Vagina (tissue), 2 donors: ENCODE data around the gene TGFB2.

Source experiments
- POLR2A ChIP-seq, 2 donors: fragments of 450-650 bp; IDR thresholded peaks; one replicate each; pipeline ENCODE4 v1.6.1; 2017; ENCODE audit warnings: antibody characterized with exemption in 2 of 2, mild to moderate bottlenecking in 2 of 2, moderate library complexity in 2 of 2
- POLR2AphosphoS5 ChIP-seq, 2 donors: sonication (generic); formaldehyde crosslinking; IDR thresholded peaks; one replicate each; pipeline ENCODE4 v1.9.0; 2017; ENCODE audit warnings: antibody characterized with exemption in 2 of 2, mild to moderate bottlenecking in 2 of 2, low read depth in 1 of 2; ENCODE audit not compliant: insufficient read depth in 1 of 2
- TF ChIP-seq, protein P1 (sequence below), 3 experiments: fragments of 450-650 bp in 2 of 3; fragments of 200-600 bp in 1 of 3; sonication (generic) in 1 of 3; IDR thresholded peaks; one replicate each; pipeline ENCODE4 v1.5.1; 2017 to 2019; ENCODE audit warnings: antibody characterized with exemption in 3 of 3, mild to moderate bottlenecking in 2 of 3, moderate library complexity in 2 of 3

GRCh38 chr1:218429301-218429700 lies 84.2 kb downstream of the TGFB2 start:
- TF ChIP-seq, protein P1, sequence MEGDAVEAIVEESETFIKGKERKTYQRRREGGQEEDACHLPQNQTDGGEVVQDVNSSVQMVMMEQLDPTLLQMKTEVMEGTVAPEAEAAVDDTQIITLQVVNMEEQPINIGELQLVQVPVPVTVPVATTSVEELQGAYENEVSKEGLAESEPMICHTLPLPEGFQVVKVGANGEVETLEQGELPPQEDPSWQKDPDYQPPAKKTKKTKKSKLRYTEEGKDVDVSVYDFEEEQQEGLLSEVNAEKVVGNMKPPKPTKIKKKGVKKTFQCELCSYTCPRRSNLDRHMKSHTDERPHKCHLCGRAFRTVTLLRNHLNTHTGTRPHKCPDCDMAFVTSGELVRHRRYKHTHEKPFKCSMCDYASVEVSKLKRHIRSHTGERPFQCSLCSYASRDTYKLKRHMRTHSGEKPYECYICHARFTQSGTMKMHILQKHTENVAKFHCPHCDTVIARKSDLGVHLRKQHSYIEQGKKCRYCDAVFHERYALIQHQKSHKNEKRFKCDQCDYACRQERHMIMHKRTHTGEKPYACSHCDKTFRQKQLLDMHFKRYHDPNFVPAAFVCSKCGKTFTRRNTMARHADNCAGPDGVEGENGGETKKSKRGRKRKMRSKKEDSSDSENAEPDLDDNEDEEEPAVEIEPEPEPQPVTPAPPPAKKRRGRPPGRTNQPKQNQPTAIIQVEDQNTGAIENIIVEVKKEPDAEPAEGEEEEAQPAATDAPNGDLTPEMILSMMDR (IDR thresholded peaks at IDR 0.05) = no peak
- TF ChIP-seq POLR2A (IDR thresholded peaks at IDR 0.05) (no peak), POLR2AphosphoS5 (IDR thresholded peaks at IDR 0.05; ENCODE audit: insufficient read depth in 1 of 2, low read depth in 1 of 2) (no peak)
